HEK293T (cell line): Measurements from ENCODE around the gene RPL21.
"Not testable (repeated sequence)": the region's sequence is repeated elsewhere in the genome, so short reads cannot be mapped to it uniquely, and the experiment has no call there.

ENCODE experiments used
- ARNT ChIP-seq: fragments of 450-650 bp; IDR thresholded peaks from 2 replicates; pipeline ENCODE4 v1.6.1; 2017; ENCODE audit warnings: mild to moderate bottlenecking
- BHLHE40 ChIP-seq: fragments of 450-650 bp; IDR thresholded peaks from 2 replicates; pipeline ENCODE4 v1.6.1; 2016; ENCODE audit warnings: mild to moderate bottlenecking, moderate library complexity, borderline replicate concordance
- CTBP1 ChIP-seq: fragments of 450-650 bp; IDR thresholded peaks from 2 replicates; pipeline ENCODE4 v1.6.1; 2016; ENCODE audit warnings: borderline replicate concordance
- ELF4 ChIP-seq: fragments of 450-650 bp; IDR thresholded peaks from 2 replicates; pipeline ENCODE4 v1.6.1; 2017; ENCODE audit warnings: antibody characterized with exemption
- FOXA1 ChIP-seq: fragments of 450-650 bp; IDR thresholded peaks from 2 replicates; pipeline ENCODE4 v1.6.1; 2016; ENCODE audit warnings: mild to moderate bottlenecking
- FOXK2 ChIP-seq: fragments of 450-650 bp; IDR thresholded peaks from 2 replicates; pipeline ENCODE4 v1.6.1; 2016; ENCODE audit warnings: mild to moderate bottlenecking
- FOXM1 ChIP-seq: fragments of 450-650 bp; IDR thresholded peaks from 2 replicates; pipeline ENCODE4 v1.6.1; 2017; ENCODE audit warnings: mild to moderate bottlenecking, borderline replicate concordance
- HDGF ChIP-seq: fragments of 450-650 bp; IDR thresholded peaks from 2 replicates; pipeline ENCODE4 v1.6.1; 2017; ENCODE audit warnings: antibody characterized with exemption, borderline replicate concordance
- L3MBTL2 ChIP-seq: fragments of 450-650 bp; conservative IDR thresholded peaks from 2 replicates; pipeline ENCODE4 v1.6.1; 2016; ENCODE audit warnings: mild to moderate bottlenecking
- LEF1 ChIP-seq: fragments of 450-650 bp; IDR thresholded peaks from 2 replicates; pipeline ENCODE4 v1.6.1; 2017; ENCODE audit warnings: mild to moderate bottlenecking, borderline replicate concordance
- SP1 ChIP-seq: fragments of 450-650 bp; IDR thresholded peaks from 2 replicates; pipeline ENCODE4 v1.6.1; 2017
- SUZ12 ChIP-seq: fragments of 450-650 bp; IDR thresholded peaks from 2 replicates; pipeline ENCODE4 v1.6.1; 2016; ENCODE audit warnings: mild to moderate bottlenecking
- TARDBP ChIP-seq: fragments of 450-650 bp; IDR thresholded peaks from 2 replicates; pipeline ENCODE4 v1.6.1; 2016
- ZNF384 ChIP-seq: fragments of 450-650 bp; IDR thresholded peaks from 2 replicates; pipeline ENCODE4 v1.6.1; 2016

- TF ChIP-seq HDGF, ARNT, FOXA1, FOXM1, L3MBTL2, ZNF384, SP1, CTBP1, LEF1, FOXK2, TARDBP, BHLHE40, ELF4, SUZ12: not testable (repeated sequence)
Measured at GRCh38 chr13:27218861-27219260, 32.5 kb upstream of the RPL21 start.
